Lower leg skin (tissue), 3 donors: ENCODE measurements around the gene KSR2.

ENCODE experiments used
- CTCF ChIP-seq, 3 donors: fragments of 450-650 bp; IDR thresholded peaks; one replicate each; pipeline ENCODE4 v1.5.1; 2016; ENCODE audit warnings: antibody characterized with exemption in 3 of 3, mild to moderate bottlenecking in 3 of 3, moderate library complexity in 2 of 3
- POLR2A ChIP-seq, 2 donors: fragments of 450-650 bp; IDR thresholded peaks; one replicate each; pipeline ENCODE4 v1.6.1; 2016 to 2017; ENCODE audit warnings: antibody characterized with exemption in 2 of 2, mild to moderate bottlenecking in 1 of 2, moderate library complexity in 1 of 2

- TF ChIP-seq CTCF (IDR thresholded peaks at IDR 0.05) (no peak), POLR2A (IDR thresholded peaks at IDR 0.05) (no peak)
These were observed 466.6 kb downstream of the KSR2 start for GRCh38 chr12:117502233-117502632.
